B cell (primary cell): Measurements from ENCODE around the gene NUFIP1. TPM values are rescaled to one million over a fixed set of nuclear protein-coding genes. Genes with fewer than 3 reads are reported as not detected.

Experiments
- ATAC-seq: fragments of 200-7000 bp; cut with Tn5 transposase; one replicate; pipeline ENCODE4 v1.10.0; 2021; ENCODE audit warnings: low read depth, mild to moderate bottlenecking, moderate number of reproducible peaks, moderate library complexity
- CTCF ChIA-PET: fragments of 350-600 bp; sonication (Branson Sonifier 250); formaldehyde crosslinking; loops from one replicate; lab custom pipeline; 2021; ENCODE audit warnings: antibody characterized with exemption, inconsistent platforms; lab: Charles Lee
- POLR2A ChIA-PET: fragments of 350-600 bp; sonication (Branson Sonifier 250); formaldehyde crosslinking; loops from one replicate; lab custom pipeline; 2021; ENCODE audit warnings: antibody characterized with exemption; lab: Charles Lee
- DNase-seq: peaks from one replicate; pipeline ENCODE4 v3.0.0; 2013
- H2AFZ ChIP-seq: 2 replicates; pipeline ENCODE4 v1.6.1; 2012; ENCODE audit warnings: mild to moderate bottlenecking, low read depth, low read length; ENCODE audit not compliant: insufficient read depth, poor library complexity, severe bottlenecking
- H3K27ac ChIP-seq, 2 donors: 1 replicate in 1 of 2; 2 replicates in 1 of 2; pipeline ENCODE4 v1.5.1; 2012 to 2013; ENCODE audit warnings: low read length in 2 of 2, mild to moderate bottlenecking in 2 of 2, moderate library complexity in 1 of 2
- H3K27me3 ChIP-seq, 4 experiments: fragments of 200-600 bp in 1 of 4; sonication (generic) in 1 of 4; replicated peaks in 1 of 4; 1 replicate in 2 of 4; 2 replicates in 2 of 4; pipeline versions ENCODE4 v1.6.1 to v1.7.0; 2013 to 2016; ENCODE audit warnings: low read length in 3 of 4, mild to moderate bottlenecking in 2 of 4, mixed read lengths in 1 of 4, moderate library complexity in 1 of 4; ENCODE audit not compliant: insufficient read depth in 4 of 4, control insufficient read depth in 3 of 4; ENCODE audit errors: control extremely low read depth in 1 of 4
- H3K36me3 ChIP-seq, 2 experiments: replicated peaks in 1 of 2; 1 replicate in 1 of 2; 2 replicates in 1 of 2; pipeline versions ENCODE4 v1.6.1 to v1.7.1; 2013; ENCODE audit warnings: low read length in 1 of 2; ENCODE audit not compliant: insufficient read depth in 2 of 2, control insufficient read depth in 1 of 2; ENCODE audit errors: control extremely low read depth in 1 of 2, extremely low read depth in 1 of 2
- H3K4me1 ChIP-seq, 2 donors: fragments of 200-600 bp in 1 of 2; sonication (generic) in 1 of 2; 1 replicate in 1 of 2; 2 replicates in 1 of 2; pipeline versions ENCODE4 v1.5.1 to v1.6.1; 2013 to 2017; ENCODE audit warnings: low read length in 2 of 2; ENCODE audit not compliant: control insufficient read depth in 2 of 2, insufficient read depth in 2 of 2
- H3K4me2 ChIP-seq: replicated peaks from 2 replicates; pipeline ENCODE3; 2012; ENCODE audit warnings: mild to moderate bottlenecking, low read depth, low read length; ENCODE audit not compliant: poor library complexity, severe bottlenecking
- H3K4me3 ChIP-seq, 5 experiments: fragments of 200-600 bp in 1 of 5; sonication (generic) in 1 of 5; 1 replicate in 3 of 5; 2 replicates in 2 of 5; pipeline versions ENCODE4 v1.5.1 to v1.7.0; 2011 to 2016; ENCODE audit warnings: low read length in 4 of 5, mild to moderate bottlenecking in 4 of 5, low read depth in 2 of 5, control low read depth in 1 of 5, moderate library complexity in 1 of 5; ENCODE audit not compliant: insufficient read depth in 1 of 5; ENCODE audit errors: control extremely low read depth in 1 of 5, extremely low read depth in 1 of 5
- H3K79me2 ChIP-seq: fragments of 200-600 bp; sonication (generic); one replicate; pipeline ENCODE4 v1.6.0; 2016; ENCODE audit warnings: low read length; ENCODE audit not compliant: control insufficient read depth, insufficient read depth
- H3K9ac ChIP-seq: fragments of 200-600 bp; sonication (generic); 2 replicates; pipeline ENCODE4 v1.6.1; 2017; ENCODE audit warnings: mild to moderate bottlenecking, low read length, moderate library complexity
- H3K9me3 ChIP-seq, 3 donors: one replicate each; pipeline versions ENCODE4 v1.6.1 to v1.7.1; 2013; ENCODE audit warnings: low read length in 2 of 3; ENCODE audit not compliant: control insufficient read depth in 2 of 3, insufficient read depth in 1 of 3; ENCODE audit errors: control extremely low read depth in 1 of 3
- H4K20me1 ChIP-seq: 2 replicates; pipeline ENCODE4 v1.6.0; 2012; ENCODE audit warnings: mild to moderate bottlenecking, low read length; ENCODE audit not compliant: insufficient read depth, control insufficient read depth, poor library complexity, severe bottlenecking
- H3K27ac Mint-ChIP-seq: one replicate; pipeline ENCODE4 v1.8.0; 2021; ENCODE audit warnings: mixed read lengths
- H3K27me3 Mint-ChIP-seq: one replicate; pipeline ENCODE4 v1.8.0; 2021; ENCODE audit warnings: mixed read lengths
- H3K4me1 Mint-ChIP-seq: one replicate; pipeline ENCODE4 v1.8.0; 2021; ENCODE audit warnings: mixed read lengths
- H3K4me3 Mint-ChIP-seq: one replicate; pipeline ENCODE4 v1.8.0; 2021; ENCODE audit warnings: mixed read lengths
- H3K9me3 Mint-ChIP-seq: one replicate; pipeline ENCODE4 v1.8.0; 2022; ENCODE audit warnings: mixed read lengths; ENCODE audit not compliant: insufficient read depth
- EZH2 ChIP-seq: IDR thresholded peaks from 2 replicates; pipeline ENCODE4 v1.6.1; 2012; ENCODE audit warnings: borderline replicate concordance, low read depth, mild to moderate bottlenecking, moderate library complexity, low read length; ENCODE audit not compliant: insufficient read depth, poor library complexity, severe bottlenecking
- WGBS: methylation state at CpG from one replicate; pipeline ENCODE4 v1.1.5; 2013; ENCODE audit warnings: missing lambda C conversion rate; ENCODE audit not compliant: insufficient coverage; 5-methylcytosine and 5-hydroxymethylcytosine counted together
- intact Hi-C: fragments of 100-400 bp; cut with micrococcal nuclease; formaldehyde crosslinking; loops from one replicate; pipeline ENCODE4 v1.10.0; 2022
- polyA plus RNA-seq: library from polyadenylated mRNA; depleted of rRNA; stranded (reverse); fragments of >200 nt; gene quantifications from 2 replicates; pipeline ENCODE4 v1.2.3, GENCODE V29; 2012
- total RNA-seq, 2 donors: library from RNA; stranded (reverse); fragments of 120-200 nt in 1 of 2; gene quantifications; 1 replicate in 1 of 2; 2 replicates in 1 of 2; pipeline versions ENCODE4 v1.2.3 to v1.2.4, GENCODE V29; 2013 to 2022
- TF ChIP-seq, protein P1 (sequence below): fragments of 200-600 bp; IDR thresholded peaks from one replicate; pipeline ENCODE4 v1.8.0; 2022; ENCODE audit warnings: antibody characterized with exemption, mild to moderate bottlenecking

Gene NUFIP1
- total and polyA plus RNA-seq, 2 donors (not counting 1 experiment from before 2014, with no cell fraction given), result 2.2 to 4.7 TPM

DNA sequence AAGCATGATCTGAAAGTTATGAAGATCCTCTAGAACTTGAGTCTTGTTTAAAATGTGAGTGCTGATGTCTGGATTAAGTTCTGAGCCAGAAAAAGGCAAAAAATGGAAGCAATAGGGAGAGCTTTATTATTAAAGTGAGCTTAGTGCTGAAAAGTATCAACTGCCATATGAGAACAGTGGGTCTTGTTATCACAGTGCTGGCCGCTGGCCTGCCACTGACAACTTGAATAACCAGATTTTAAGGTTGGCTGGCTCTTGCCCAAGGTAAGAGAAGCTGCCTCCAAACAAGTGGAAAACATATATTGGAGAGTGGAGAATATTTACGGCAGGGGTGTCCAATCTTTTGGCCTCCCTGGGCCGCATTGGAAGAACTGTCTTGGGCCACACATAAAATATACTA lies 33.9 kb downstream of the NUFIP1 start:
- Histone ChIP-seq H4K20me1 (no peaks in the 10 kb centered on the region), H3K27me3 (no peaks in the 10 kb centered on the region), H3K27ac (no peak overlapping the region), H3K79me2 (no peaks in the 10 kb centered on the region), H3K4me3 (no peak overlapping the region), H3K9ac (no peak overlapping the region), H3K4me2 (no peak overlapping the region), H3K9me3 (no peaks in the 10 kb centered on the region), H2AFZ (no peak overlapping the region), H3K4me1 (no peaks in the 10 kb centered on the region), H3K36me3 (peaks cover 0 to 18% of the 10 kb centered on the region in 2 experiments)
- CTCF ChIA-PET, result interaction anchor here (0.7 to 1.4 kb wide), 3 partner anchors 18 to 471 kb away, joined by 3 to 5 read pairs (median 4); no protein-coding TSS in a partner anchor
- DNase-seq, result no peak
- intact Hi-C loops, result no loop called here
- Mint-ChIP-seq H3K4me3 (no peak overlapping the region), H3K27me3 (no peaks in the 10 kb centered on the region), H3K9me3 (no peaks in the 10 kb centered on the region), H3K4me1 (no peaks in the 10 kb centered on the region), H3K27ac (no peak overlapping the region)
- no peak for ATAC-seq
- no peak for TF ChIP-seq EZH2
- TF ChIP-seq, protein P1, sequence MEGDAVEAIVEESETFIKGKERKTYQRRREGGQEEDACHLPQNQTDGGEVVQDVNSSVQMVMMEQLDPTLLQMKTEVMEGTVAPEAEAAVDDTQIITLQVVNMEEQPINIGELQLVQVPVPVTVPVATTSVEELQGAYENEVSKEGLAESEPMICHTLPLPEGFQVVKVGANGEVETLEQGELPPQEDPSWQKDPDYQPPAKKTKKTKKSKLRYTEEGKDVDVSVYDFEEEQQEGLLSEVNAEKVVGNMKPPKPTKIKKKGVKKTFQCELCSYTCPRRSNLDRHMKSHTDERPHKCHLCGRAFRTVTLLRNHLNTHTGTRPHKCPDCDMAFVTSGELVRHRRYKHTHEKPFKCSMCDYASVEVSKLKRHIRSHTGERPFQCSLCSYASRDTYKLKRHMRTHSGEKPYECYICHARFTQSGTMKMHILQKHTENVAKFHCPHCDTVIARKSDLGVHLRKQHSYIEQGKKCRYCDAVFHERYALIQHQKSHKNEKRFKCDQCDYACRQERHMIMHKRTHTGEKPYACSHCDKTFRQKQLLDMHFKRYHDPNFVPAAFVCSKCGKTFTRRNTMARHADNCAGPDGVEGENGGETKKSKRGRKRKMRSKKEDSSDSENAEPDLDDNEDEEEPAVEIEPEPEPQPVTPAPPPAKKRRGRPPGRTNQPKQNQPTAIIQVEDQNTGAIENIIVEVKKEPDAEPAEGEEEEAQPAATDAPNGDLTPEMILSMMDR, result no peak
- POLR2A ChIA-PET, result interaction anchor here (0.6 kb wide), 1 partner anchor 27 kb away, joined by 3 read pairs; no protein-coding TSS in a partner anchor
- 100% methylated on average over 1 of the region's 3 CpGs for WGBS

DNA sequence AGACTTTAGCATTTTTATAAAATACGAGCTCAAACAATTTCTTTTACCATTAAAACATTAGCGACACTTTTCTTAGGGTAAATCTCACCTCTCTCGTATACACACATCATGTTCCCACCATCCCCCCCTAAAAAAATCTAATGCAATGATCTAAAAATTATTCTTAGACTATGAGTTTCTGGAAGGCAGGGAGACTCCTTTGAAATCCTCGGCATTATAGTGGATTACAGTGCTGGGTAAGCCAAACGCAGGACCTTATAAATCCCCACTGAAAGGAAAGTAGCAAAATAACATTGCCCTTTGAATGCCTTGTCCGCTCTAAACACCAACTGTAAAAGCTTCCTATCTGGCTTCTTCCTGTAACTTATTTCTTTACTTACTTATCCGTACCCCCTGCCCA lies 35.0 kb downstream of the NUFIP1 start:
- Histone ChIP-seq H3K4me3 (no peak overlapping the region), H3K36me3 (peaks cover 2 to 20% of the 10 kb centered on the region in 2 experiments), H3K27ac (no peak overlapping the region), H2AFZ (no peak overlapping the region), H3K27me3 (no peaks in the 10 kb centered on the region), H3K4me1 (no peaks in the 10 kb centered on the region), H3K9ac (no peak overlapping the region), H3K4me2 (no peak overlapping the region), H3K79me2 (no peaks in the 10 kb centered on the region), H3K9me3 (no peaks in the 10 kb centered on the region), H4K20me1 (no peaks in the 10 kb centered on the region)
- TF ChIP-seq EZH2, result no peak
- intact Hi-C loops, result no loop called here
- no peaks in the 10 kb centered on the region for H3K9me3 Mint-ChIP-seq
- no peaks in the 10 kb centered on the region for H3K4me1 Mint-ChIP-seq
- DNase-seq, result no peak
- H3K4me3 Mint-ChIP-seq, result no peak overlapping the region
- no peaks in the 10 kb centered on the region for H3K27me3 Mint-ChIP-seq
- no peak for ATAC-seq
- H3K27ac Mint-ChIP-seq, result no peak overlapping the region
- POLR2A ChIA-PET, result no interaction called here
- WGBS, result 100% methylated on average over 5 of the region's 7 CpGs
- CTCF ChIA-PET, result interaction anchor here (0.6 to 1.4 kb wide), 6 partner anchors 11 to 535 kb away, joined by 3 to 5 read pairs (median 4); no protein-coding TSS in a partner anchor
